ENCODE data around the gene AEBP1.

DNA sequence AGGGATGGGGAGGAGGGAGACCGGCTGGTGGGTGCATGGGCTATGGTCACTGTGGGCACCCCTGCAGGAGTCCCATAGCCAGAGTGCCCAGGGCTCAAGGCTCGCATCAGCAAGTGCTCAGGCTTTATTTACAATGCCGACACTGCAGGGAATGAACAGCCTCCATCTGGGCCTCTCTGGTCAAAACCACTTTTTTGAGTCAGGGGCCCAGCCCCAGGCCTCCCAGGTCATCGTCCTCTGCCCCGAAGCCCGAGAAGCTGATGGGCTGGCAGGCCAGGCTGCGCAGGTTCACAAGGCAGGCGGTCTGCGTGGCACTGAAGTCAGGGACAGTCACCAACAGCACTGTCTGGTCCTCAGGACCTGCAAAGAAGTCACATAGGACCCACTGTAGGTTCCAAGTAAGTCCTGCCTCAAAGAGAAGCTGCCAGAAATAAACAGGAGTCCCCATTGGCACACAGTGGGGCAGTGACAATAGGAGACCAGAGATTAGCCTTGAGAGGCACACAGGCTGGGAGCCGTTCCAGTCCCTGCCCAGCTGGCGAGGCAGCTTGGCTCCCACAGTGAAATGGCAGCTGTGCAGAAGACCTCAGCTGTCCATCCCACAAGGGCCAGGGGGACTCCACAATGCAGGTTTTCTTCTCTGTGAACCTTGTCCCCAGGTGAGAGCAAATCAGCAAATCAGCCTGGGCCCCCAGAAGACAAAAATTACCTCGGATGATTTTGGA lies 10.6 kb downstream of the AEBP1 start:
- TF ChIP-seq, protein P1, sequence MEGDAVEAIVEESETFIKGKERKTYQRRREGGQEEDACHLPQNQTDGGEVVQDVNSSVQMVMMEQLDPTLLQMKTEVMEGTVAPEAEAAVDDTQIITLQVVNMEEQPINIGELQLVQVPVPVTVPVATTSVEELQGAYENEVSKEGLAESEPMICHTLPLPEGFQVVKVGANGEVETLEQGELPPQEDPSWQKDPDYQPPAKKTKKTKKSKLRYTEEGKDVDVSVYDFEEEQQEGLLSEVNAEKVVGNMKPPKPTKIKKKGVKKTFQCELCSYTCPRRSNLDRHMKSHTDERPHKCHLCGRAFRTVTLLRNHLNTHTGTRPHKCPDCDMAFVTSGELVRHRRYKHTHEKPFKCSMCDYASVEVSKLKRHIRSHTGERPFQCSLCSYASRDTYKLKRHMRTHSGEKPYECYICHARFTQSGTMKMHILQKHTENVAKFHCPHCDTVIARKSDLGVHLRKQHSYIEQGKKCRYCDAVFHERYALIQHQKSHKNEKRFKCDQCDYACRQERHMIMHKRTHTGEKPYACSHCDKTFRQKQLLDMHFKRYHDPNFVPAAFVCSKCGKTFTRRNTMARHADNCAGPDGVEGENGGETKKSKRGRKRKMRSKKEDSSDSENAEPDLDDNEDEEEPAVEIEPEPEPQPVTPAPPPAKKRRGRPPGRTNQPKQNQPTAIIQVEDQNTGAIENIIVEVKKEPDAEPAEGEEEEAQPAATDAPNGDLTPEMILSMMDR (conservative IDR thresholded peaks at IDR 0.05 in 1 of 2, IDR thresholded peaks at IDR 0.05 in 1 of 2; ENCODE audit: low read depth in 1 of 2, low read length in 2 of 2), result no peak
- no peak for TF ChIP-seq EZH2 (IDR thresholded peaks at IDR 0.05; ENCODE audit: low read length, missing control alignments)

Data from fibroblast of lung (primary cell).